ENCODE measurements around the gene RASL10A.

GRCh38 chr22:29301716-29302401, 13.6 kb downstream of the RASL10A start:
- TF ChIP-seq ESRRG (CRISPR knock-in tag; IDR thresholded peaks at IDR 0.05): no peak
- TF ChIP-seq GLIS3 (CRISPR knock-in tag; IDR thresholded peaks at IDR 0.05): no peak
- TF ChIP-seq, protein P1, sequence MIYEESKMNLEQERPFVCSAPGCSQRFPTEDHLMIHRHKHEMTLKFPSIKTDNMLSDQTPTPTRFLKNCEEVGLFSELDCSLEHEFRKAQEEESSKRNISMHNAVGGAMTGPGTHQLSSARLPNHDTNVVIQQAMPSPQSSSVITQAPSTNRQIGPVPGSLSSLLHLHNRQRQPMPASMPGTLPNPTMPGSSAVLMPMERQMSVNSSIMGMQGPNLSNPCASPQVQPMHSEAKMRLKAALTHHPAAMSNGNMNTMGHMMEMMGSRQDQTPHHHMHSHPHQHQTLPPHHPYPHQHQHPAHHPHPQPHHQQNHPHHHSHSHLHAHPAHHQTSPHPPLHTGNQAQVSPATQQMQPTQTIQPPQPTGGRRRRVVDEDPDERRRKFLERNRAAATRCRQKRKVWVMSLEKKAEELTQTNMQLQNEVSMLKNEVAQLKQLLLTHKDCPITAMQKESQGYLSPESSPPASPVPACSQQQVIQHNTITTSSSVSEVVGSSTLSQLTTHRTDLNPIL (CRISPR knock-in tag; IDR thresholded peaks at IDR 0.05; ENCODE audit: low read depth): no peak
- no peak for TF ChIP-seq ARNTL (CRISPR knock-in tag; IDR thresholded peaks at IDR 0.05; ENCODE audit: borderline replicate concordance, low read depth)
